ENCODE measurements around the gene GRK4.

GRK4 gene

GRCh38 chr4:3046162-3046561 is 82.8 kb downstream of the GRK4 start:
- TF ChIP-seq, protein P1, sequence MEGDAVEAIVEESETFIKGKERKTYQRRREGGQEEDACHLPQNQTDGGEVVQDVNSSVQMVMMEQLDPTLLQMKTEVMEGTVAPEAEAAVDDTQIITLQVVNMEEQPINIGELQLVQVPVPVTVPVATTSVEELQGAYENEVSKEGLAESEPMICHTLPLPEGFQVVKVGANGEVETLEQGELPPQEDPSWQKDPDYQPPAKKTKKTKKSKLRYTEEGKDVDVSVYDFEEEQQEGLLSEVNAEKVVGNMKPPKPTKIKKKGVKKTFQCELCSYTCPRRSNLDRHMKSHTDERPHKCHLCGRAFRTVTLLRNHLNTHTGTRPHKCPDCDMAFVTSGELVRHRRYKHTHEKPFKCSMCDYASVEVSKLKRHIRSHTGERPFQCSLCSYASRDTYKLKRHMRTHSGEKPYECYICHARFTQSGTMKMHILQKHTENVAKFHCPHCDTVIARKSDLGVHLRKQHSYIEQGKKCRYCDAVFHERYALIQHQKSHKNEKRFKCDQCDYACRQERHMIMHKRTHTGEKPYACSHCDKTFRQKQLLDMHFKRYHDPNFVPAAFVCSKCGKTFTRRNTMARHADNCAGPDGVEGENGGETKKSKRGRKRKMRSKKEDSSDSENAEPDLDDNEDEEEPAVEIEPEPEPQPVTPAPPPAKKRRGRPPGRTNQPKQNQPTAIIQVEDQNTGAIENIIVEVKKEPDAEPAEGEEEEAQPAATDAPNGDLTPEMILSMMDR (IDR thresholded peaks at IDR 0.05) = no peak

GRCh38 chr4:3046623-3047022 is 83.3 kb downstream of the GRK4 start:
- TF ChIP-seq, protein P1 (IDR thresholded peaks at IDR 0.05) = no peak

GRCh38 chr4:3047464-3048286 is 84.3 kb downstream of the GRK4 start:
- TF ChIP-seq, protein P1 (IDR thresholded peaks at IDR 0.05) = peak; percentile 89

DNA sequence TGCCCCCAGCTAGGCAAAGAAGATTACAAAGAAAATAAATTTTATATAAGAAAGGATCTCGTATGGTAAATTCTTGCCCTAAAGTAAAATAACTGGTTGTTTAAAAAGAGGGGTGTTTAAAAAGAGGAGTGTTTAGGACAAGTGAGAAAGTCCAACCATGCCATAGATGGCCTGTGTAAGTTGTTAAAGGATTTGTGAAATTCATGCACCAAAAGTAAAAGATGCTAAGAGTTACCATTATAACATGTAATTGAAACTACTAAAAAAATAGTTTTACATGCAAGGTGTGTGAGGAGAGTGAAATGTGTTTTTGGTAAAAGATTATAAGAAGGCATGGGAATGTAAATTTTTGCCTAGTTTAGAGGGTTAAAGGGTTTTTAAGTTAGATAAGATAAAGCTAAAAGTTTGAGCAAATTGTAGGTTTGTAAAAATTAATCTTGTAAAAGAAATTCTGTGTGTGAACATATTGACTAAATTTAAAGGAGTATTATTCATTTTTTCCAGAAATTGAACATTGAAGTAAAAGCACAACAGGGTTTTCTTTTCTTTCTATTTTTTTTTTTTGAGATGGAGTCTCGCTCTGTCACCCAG is 90.9 kb downstream of the GRK4 start:
- TF ChIP-seq, protein P1 (IDR thresholded peaks at IDR 0.05) = no peak

GRCh38 chr4:3059943-3060342 is 96.6 kb downstream of the GRK4 start:
- TF ChIP-seq, protein P1 (IDR thresholded peaks at IDR 0.05) = no peak

DNA sequence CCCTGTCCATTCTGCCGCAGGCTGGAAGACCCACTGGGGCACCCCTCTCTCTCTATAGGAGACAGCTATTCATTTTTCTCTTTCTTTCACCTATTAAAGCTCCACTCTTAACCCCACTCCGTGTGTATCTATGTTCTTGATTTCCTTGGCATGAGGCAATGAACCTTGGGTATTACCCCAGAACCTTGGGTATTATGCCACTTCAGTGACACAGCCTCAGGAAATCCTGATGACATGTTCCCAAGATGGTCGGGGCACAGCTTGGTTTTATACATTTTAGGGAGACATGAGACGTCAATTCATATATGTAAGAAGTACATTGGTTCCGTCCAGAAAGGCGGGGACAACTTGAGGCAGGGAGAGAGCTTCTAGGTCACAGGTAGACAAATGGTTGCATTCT is 97.6 kb downstream of the GRK4 start:
- TF ChIP-seq, protein P1 (IDR thresholded peaks at IDR 0.05) = no peak

DNA sequence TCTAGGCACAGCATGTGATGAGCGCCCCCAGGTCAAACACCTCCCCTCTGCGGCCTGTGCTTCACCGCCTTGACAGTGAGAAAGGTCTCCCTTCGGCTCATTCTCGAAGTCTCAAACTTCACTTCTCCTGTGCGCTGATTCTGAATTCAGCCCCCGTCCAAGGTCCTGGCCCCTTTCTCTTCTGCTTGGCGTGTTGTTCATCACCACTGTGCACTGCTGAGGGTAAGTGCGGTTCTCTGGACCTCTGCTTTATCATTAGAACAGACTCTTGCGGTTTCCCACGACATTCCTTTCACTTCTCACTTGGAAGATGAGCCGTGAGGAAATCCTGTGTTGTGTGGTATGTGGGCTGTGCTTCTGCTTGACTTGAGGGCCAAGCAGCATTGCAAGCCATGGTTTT is 99.1 kb downstream of the GRK4 start:
- TF ChIP-seq, protein P1 (IDR thresholded peaks at IDR 0.05) = no peak

All from LNCAP (cell line).